Astrocyte of the spinal cord (primary cell): ENCODE results near the gene TEX12.
A peak's percentile ranks its signal among the peaks of the same experiment; 100 is the strongest.

ENCODE experiments used
- DNase-seq: peaks from one replicate; pipeline ENCODE4 v3.0.0; 2011; ENCODE audit warnings: low read depth, low spot score
- H3K4me3 ChIP-seq: 2 replicates; pipeline ENCODE4 v1.5.1; 2011; ENCODE audit warnings: low read depth, mild to moderate bottlenecking, low read length, moderate library complexity
- in situ Hi-C: cut with HindIII; loops from 2 replicates; pipeline ENCODE4 v1.10.0; 2017; ENCODE audit warnings: low sequenced_read_pairs
- TF ChIP-seq, protein P1 (sequence below): IDR thresholded peaks from 2 replicates; pipeline ENCODE4 v1.5.1; 2012; ENCODE audit warnings: low read depth, mild to moderate bottlenecking, low read length, inconsistent platforms

Gene TEX12

DNA sequence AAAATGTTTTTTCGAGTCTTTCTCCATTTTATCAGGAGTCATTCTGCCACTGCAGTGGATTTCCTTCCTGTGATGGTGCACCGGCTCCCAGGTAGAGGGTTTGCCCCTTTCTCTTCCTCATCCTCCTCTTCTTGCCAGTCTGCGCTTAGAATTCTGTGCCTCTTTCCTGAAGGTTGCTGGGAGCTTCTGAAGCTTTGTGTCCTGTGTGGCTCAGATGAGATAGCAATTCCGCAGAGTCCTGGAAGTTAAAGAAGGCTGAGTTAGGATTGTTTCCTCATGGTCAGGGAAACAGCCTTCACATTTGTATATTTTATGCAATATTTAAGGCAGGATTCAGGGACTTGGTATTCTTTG, 8.4 kb downstream of the TEX12 start:
- DNase-seq: no peak
- TF ChIP-seq, protein P1, sequence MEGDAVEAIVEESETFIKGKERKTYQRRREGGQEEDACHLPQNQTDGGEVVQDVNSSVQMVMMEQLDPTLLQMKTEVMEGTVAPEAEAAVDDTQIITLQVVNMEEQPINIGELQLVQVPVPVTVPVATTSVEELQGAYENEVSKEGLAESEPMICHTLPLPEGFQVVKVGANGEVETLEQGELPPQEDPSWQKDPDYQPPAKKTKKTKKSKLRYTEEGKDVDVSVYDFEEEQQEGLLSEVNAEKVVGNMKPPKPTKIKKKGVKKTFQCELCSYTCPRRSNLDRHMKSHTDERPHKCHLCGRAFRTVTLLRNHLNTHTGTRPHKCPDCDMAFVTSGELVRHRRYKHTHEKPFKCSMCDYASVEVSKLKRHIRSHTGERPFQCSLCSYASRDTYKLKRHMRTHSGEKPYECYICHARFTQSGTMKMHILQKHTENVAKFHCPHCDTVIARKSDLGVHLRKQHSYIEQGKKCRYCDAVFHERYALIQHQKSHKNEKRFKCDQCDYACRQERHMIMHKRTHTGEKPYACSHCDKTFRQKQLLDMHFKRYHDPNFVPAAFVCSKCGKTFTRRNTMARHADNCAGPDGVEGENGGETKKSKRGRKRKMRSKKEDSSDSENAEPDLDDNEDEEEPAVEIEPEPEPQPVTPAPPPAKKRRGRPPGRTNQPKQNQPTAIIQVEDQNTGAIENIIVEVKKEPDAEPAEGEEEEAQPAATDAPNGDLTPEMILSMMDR: no peak
- peak overlapping the region; percentile 43 for H3K4me3 ChIP-seq
- in situ Hi-C loops: no loop called here

DNA sequence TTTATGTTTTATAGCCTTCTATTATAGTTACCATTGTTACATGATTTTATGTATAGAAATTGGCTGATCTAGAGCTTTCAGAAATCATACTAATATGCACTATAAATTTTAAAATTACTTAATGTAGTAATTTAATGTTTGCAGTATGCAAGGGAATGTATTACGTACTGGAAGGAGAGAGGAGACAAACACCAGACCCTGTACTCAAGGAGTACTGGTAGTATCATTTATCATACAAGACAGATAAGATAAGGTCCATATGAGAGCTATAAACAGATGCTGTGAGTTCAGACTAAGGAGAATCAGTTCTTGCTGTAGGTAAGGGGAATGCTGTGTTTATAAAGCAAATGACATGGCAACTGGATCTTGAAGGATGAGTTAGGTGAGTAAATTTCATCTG, 8.9 kb downstream of the TEX12 start:
- in situ Hi-C loops: no loop called here
- H3K4me3 ChIP-seq: no peak overlapping the region
- DNase-seq: no peak
- TF ChIP-seq, protein P1: no peak

DNA sequence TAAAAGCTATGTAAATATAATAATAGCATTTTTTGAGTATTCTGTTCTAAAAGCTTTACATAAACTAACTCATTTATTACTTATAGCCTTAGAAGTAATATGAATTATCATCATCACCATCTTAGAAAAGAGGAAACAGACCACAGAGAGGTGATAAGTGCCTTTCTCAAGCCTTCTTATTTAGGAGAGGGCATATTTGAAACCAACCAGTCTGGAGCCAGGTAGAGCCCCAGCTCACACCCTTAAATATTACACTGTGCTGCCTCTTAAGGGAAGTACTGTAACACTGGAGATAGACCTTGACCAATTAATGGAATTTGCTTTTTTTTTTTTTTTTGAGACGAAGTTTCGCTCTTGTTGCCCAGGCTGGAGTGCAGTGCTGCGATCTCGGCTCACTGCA, 10.4 kb downstream of the TEX12 start:
- H3K4me3 ChIP-seq: no peak overlapping the region
- in situ Hi-C loops: no loop called here
- no peak for DNase-seq
- TF ChIP-seq, protein P1: no peak

DNA sequence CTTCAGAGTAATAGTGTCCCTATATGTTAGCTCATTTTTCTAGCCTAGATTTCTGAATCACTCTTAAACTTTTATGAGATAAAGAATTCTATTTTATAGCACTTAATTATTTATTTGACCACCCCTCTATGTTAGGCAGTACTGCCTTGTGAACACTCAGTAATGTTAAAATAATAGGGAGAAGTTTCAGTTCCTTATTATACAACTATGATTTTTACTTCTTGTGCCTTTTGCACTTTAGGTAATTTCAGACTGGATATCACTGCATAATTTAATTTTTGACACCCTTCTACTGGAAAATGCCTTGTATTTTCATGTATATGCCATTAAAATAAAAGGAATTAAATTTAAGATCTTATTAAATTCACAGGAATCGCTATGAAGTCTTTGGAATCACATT, 11.3 kb downstream of the TEX12 start:
- DNase-seq: no peak
- H3K4me3 ChIP-seq: no peak overlapping the region
- in situ Hi-C loops: no loop called here
- TF ChIP-seq, protein P1: no peak

DNA sequence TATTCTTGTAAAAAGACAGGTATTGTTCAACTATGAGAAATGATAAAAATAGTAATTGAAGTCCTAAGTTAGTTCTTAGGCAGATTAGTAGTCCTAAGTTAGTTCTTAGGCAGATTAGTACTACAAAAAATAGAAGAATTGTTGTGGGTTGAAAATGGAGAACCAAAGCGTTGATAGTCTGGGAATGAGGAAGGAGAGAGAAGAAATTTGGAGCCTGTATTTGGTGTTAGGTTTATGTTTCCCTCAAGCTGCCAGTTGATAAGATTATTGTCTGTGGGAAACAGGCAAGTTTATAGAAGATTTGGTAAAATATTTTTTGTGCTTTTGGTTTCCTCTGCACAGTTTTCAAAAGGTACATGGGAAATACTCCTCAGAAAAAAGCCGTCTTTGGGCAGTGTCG, 11.8 kb downstream of the TEX12 start:
- in situ Hi-C loops: no loop called here
- TF ChIP-seq, protein P1: no peak
- no peak for DNase-seq
- no peak overlapping the region for H3K4me3 ChIP-seq

DNA sequence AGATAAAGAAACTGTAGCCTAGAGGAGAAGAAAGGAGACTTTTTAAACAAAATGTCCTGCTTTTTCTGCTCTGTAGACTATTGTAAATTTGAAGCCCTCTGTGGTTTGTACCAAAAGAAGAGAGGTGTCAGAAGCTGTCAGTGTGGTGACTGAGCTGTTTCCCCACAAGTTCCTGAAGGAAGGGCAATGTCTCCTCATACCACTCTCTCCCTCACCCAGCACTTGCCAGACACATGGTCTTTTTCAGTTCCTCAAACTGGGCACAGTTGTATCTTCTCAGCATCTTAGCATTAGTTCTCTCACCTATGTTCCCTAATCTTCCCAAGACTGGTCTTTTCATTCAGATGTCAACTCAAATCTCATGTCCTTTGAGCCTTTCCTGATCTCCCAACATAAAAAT, 12.4 kb downstream of the TEX12 start:
- in situ Hi-C loops: no loop called here
- no peak for DNase-seq
- H3K4me3 ChIP-seq: no peak overlapping the region
- TF ChIP-seq, protein P1: no peak

DNA sequence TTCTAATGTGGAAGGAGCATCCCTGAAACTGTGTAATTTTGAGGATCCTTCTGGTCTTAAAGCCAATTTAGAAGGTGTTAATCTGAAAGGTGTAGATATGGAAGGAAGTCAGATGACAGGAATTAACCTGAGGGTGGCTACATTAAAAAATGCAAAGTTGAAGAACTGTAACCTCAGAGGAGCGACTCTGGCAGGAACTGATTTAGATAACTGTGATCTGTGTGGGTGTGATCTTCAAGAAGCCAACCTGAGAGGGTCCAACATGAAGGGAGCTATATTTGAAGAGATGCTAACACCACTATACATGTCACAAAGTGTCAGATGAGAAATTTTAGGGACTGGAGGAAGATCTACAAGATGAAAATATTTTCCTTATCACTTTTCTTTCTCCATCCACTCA, 15.7 kb downstream of the TEX12 start:
- TF ChIP-seq, protein P1: no peak
- H3K4me3 ChIP-seq: no peak overlapping the region
- in situ Hi-C loops: no loop called here
- DNase-seq: no peak
